ENCODE measurements around the gene NTMT1.
A peak's percentile ranks its signal among the peaks of the same experiment; 100 is the strongest.
"Not testable (repeated sequence)": the region's sequence is repeated elsewhere in the genome, so short reads cannot be mapped to it uniquely, and the experiment has no call there.

The NTMT1 gene

DNA sequence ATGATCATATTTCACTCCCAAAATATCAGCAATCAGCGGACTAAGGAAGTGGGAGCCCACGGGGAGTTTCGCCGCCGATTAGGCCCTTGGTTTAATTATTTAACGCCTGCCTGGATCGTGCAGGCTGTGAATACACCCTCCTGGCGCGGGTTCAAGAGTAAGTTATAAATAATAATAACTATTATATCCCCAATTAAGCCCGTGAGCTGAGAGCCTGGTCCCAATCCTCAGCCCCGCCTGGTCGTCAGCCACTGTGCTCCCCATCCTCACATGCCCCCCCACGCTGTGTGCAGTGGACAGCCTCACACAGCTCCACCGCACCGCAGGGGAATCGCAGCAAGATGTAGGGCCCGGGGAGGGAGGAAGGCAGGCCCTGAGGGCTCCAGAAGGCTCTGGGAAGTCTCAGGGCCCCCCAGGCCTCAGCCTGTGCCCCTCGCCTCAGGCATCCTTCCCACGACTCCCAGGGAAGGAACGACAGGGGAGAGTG, 28.6 kb downstream of the NTMT1 start:
- DNase-seq (ENCODE audit: low read depth in 2 of 2), result no peak

GRCh38 chr9:129655154-129655553, 29.2 kb downstream of the NTMT1 start:
- no peak for DNase-seq (ENCODE audit: low read depth in 2 of 2)

- no peak for DNase-seq (ENCODE audit: low read depth in 2 of 2)
These were observed 29.7 kb downstream of the NTMT1 start for GRCh38 chr9:129655696-129656095.

- DNase-seq (ENCODE audit: low read depth in 2 of 2), result no peak
These were observed 30.9 kb downstream of the NTMT1 start for GRCh38 chr9:129656795-129657390.

- no peak for DNase-seq (ENCODE audit: low read depth in 2 of 2)
These were observed 35.1 kb downstream of the NTMT1 start for GRCh38 chr9:129661029-129661428.

GRCh38 chr9:129662239-129662638, 36.3 kb downstream of the NTMT1 start:
- not testable (repeated sequence) for DNase-seq (ENCODE audit: low read depth in 2 of 2)

DNA sequence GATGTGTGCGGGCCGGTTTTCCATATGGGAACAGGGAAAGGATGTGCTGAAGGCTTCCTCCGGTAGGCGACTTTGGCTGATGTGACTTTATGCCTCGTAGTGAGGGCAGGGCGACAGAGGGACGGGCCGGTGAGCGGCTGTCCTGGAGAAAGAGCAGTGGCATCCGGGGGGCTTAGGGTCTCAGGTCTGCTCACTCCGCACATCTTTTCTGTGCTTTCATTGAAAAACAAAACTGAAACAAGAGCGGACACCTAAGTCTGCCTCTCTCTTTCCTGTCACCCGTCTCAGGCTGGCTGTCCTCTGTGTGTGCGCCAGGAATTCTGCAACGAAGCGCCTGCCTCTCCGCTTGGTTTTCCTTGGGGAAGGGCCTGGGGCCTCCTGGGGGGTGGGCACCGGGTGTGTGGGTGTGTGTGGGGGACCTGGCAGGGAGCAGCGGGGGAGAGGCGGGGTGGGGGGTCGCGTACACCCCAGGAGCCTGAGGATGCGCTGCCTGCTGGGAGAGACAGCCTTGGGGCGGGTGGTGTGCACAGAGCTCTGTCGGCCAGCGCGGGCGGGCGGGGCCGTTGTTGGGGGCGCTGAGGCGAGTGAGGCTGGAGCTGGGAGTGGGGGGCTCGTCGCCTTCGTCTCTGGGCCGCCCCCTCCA, 38.9 kb downstream of the NTMT1 start:
- DNase-seq (ENCODE audit: low read depth in 2 of 2), result no peak

DNA sequence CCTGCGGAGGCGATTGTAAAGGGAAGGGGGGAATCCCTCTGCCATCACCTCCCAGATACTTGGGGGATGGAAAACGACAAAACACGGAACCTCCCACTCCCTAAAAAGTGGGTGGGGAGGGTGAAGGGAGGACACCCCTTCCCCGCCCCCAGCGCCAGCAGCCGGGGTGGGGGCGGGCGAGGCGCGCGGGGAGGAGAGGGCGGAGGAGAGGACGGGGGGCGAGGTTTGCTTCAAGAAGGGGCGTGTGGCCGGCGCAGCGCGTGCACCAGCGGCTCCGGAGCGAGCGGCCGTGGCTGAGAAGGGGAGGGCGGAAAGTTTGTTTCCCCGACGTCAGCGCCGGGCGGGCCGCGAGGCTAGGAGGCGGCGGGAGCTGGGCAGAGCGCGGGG, 39.4 kb downstream of the NTMT1 start, which contains the start of gene PRRX2:
Gene PRRX2 (plus strand): TSS at position 259 of the 387 bp plus-strand sequence. CDS start 221 bp downstream, outside the sequence.
- DNase-seq (ENCODE audit: low read depth in 2 of 2), result peak in 1 of 2 experiments; percentile 38

DNA sequence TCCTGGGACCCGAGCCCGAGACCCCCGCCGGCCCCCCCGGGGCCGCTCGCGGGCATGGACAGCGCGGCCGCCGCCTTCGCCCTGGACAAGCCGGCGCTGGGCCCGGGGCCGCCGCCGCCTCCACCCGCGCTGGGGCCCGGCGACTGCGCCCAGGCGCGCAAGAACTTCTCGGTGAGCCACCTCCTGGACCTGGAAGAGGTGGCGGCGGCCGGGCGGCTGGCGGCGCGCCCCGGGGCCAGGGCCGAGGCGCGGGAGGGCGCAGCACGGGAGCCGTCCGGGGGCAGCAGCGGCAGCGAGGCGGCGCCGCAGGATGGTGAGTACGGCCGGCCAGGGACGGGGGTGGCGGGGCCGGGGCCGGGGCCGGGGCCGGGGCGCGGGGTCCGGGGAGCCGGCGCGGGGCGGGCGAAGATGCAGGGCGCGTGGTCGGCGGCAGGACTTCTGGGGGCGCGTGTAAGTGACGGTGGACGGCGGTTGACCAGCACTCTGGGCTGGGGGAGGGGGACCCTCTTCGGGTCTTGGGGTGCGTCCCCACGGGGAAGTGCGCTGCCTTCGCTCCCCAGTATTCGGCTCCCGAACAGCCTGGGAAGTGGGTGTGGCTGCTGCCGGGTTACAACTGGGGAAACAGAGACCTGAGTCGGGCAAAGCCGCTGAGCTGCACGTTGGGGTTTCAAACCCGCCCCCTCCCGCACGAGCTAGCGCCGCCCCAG, 40.0 kb downstream of the NTMT1 start:
- DNase-seq (ENCODE audit: low read depth in 2 of 2), result no peak

- no peak for DNase-seq (ENCODE audit: low read depth in 2 of 2)
These were observed 40.6 kb downstream of the NTMT1 start for GRCh38 chr9:129666575-129666974.

- DNase-seq (ENCODE audit: low read depth in 2 of 2), result no peak
These were observed 41.4 kb downstream of the NTMT1 start for GRCh38 chr9:129667378-129667777.

- DNase-seq (ENCODE audit: low read depth in 2 of 2), result no peak
These were observed 41.9 kb downstream of the NTMT1 start for GRCh38 chr9:129667850-129668249.

- no peak for DNase-seq (ENCODE audit: low read depth in 2 of 2)
These were observed 43.3 kb downstream of the NTMT1 start for GRCh38 chr9:129669141-129669718.

- DNase-seq (ENCODE audit: low read depth in 2 of 2), result no peak
These were observed 44.0 kb downstream of the NTMT1 start for GRCh38 chr9:129669946-129670345.

DNA sequence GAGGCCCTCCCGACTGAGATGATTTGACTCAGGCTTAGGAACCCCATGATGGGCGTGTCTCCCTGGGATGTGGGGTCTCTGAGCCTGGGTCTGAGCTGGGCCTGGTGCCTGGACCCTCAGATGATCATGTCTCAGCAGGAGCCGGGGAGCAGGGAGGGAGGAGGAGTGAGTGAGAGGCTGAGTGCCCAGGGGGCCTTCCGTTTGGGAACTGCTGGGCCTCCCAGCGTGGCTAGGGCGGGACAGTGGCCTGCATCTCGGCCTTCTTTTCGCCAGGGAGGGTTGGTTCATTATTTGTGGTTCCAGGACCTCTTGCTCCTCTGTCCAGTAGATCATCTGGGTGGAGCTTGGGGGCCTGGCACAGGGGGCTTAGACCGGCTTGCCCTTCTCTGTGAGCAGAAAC, 45.1 kb downstream of the NTMT1 start:
- DNase-seq (ENCODE audit: low read depth in 2 of 2), result no peak

- DNase-seq (ENCODE audit: low read depth in 2 of 2), result peak in 1 of 2 experiments; percentile 8
These were observed 45.6 kb downstream of the NTMT1 start for GRCh38 chr9:129671519-129671918.

DNA sequence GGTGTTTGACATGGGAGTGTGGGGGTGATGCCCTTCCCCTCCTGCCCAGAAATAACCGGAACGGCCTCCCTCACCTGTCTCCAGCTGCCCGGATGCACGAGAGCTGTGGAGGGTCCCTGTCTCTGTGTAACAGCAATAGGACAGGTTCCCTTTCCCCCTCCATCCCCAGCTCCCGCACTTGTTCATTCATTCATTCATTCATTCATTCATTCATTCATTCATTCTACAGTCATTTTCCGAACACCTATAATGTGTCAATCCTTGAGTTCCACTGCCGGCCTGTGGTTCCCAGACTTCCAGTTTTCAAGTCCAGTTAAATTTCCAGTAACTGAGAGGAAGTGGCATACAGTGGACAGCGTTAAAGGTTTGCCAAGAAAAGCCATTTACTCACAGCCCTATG, 46.7 kb downstream of the NTMT1 start:
- no peak for DNase-seq (ENCODE audit: low read depth in 2 of 2)

DNA sequence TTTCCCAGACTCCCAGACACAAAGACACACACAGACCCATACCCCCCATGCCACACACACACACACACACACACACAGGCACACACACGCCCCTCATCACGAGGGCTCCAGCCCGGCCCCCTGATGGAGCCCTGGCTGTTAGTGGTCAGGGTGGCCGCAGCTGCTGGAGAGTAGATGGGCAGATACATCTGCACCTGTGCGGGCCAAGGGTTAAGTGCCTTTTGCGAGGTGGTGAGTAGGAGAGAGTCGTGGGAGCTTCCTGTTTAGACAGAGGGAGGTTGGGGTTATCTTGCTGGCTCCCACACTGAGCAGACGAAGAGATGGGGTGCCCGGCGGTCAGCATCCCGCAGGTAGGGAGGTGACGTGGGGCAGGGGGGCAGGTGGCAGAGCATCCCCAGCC, 47.6 kb downstream of the NTMT1 start:
- DNase-seq (ENCODE audit: low read depth in 2 of 2), result no peak

DNA sequence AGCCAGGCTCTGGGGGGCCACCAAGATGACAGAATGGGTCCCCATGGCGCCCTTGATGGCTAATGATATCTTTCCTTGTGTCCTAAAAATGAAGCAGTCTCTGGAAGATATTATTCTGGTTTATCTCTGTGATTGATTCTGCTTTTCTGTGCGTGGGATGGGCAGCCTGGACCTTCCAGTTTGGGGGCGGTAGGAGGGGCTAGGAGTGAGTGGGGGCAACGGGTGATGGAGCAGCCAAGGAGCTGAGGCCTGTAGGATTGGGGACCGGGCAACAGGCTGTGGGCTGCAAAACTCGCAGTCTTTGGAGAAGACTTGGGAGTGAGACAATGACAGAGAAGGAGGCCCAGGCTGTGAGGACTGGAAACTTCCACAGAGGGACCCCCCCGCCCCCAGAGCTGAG, 48.3 kb downstream of the NTMT1 start:
- no peak for DNase-seq (ENCODE audit: low read depth in 2 of 2)

DNA sequence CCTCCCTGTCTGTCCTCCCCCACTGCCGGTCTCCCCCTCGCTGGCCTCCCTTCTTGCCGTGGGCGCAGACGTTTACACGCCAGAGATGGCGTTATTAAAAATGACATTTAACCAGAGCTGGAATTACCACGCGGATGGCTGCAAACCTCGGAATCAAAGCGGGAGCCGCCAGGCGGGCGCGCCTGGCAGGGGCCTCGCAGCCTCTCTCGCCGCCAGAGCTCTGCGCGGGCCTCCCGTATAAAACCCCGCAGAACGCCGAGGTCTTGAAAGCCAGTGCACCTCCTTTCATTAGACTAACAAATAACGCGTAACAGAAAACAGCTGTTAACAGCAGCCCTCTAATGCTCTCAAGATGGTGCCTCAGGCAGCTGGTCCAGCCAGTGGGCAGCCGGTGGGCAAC, 49.7 kb downstream of the NTMT1 start:
- DNase-seq (ENCODE audit: low read depth in 2 of 2), result no peak

DNA sequence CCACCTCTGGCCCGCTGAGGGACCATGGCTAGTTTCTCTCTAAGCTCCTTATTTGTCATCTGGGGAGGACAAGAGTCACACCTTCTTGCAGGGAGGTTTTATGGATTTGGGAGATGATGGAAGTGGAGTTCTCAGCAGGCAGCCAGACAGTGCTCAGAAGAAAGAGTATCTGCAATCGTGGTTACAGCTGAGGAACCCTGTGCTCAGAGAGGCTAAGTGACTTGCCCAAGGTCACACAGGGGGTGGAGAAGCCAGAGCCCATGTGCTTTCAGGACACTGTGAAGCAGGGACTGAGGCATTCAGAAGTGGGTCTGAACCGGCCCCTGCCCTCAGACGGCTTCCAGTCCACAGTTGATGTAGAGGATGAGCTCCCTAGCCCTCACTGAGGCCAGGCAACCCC, 50.3 kb downstream of the NTMT1 start:
- DNase-seq (ENCODE audit: low read depth in 2 of 2), result no peak

- DNase-seq (ENCODE audit: low read depth in 2 of 2), result no peak
These were observed 51.0 kb downstream of the NTMT1 start for GRCh38 chr9:129676975-129677374.

- no peak for DNase-seq (ENCODE audit: low read depth in 2 of 2)
These were observed 51.5 kb downstream of the NTMT1 start for GRCh38 chr9:129677456-129677855.
